OCI-LY1 (cell line): Measurements from ENCODE around the gene EFR3B.

ENCODE experiments used
- H2AFZ ChIP-seq: fragments of 200-600 bp; sonication (generic), shearing (Covaris generic); 2 replicates; pipeline ENCODE4 v1.6.0; 2014; ENCODE audit warnings: antibody characterized with exemption, mild to moderate bottlenecking, low read length
- H3F3A ChIP-seq: fragments of 200-600 bp; sonication (generic), shearing (Covaris generic); 2 replicates; pipeline ENCODE4 v1.6.0; 2014; ENCODE audit warnings: mild to moderate bottlenecking, antibody characterized with exemption, low read length, moderate library complexity; ENCODE audit not compliant: insufficient read depth
- H3K27ac ChIP-seq: fragments of 200-600 bp; sonication (generic); 2 replicates; pipeline ENCODE4 v1.5.1; 2014; ENCODE audit warnings: low read length, mixed run types, mild to moderate bottlenecking, low read depth; ENCODE audit not compliant: poor library complexity, severe bottlenecking
- H3K27me3 ChIP-seq: fragments of 200-600 bp; sonication (generic); 2 replicates; pipeline ENCODE4 v1.6.0; 2014; ENCODE audit warnings: antibody characterized with exemption, mild to moderate bottlenecking, low read length, moderate library complexity; ENCODE audit not compliant: insufficient read depth
- H3K36me3 ChIP-seq: fragments of 200-600 bp; sonication (generic); 2 replicates; pipeline ENCODE4 v1.6.1; 2014; ENCODE audit warnings: mild to moderate bottlenecking, antibody characterized with exemption, low read length, moderate library complexity, mixed read lengths; ENCODE audit not compliant: insufficient read depth
- H3K4me1 ChIP-seq: fragments of 200-600 bp; sonication (generic); 2 replicates; pipeline ENCODE4 v1.5.1; 2014; ENCODE audit warnings: mild to moderate bottlenecking, low read length, moderate library complexity; ENCODE audit not compliant: insufficient read depth, severe bottlenecking
- H3K4me2 ChIP-seq: fragments of 200-600 bp; sonication (generic), shearing (Covaris generic); 2 replicates; pipeline ENCODE4 v1.6.1; 2014; ENCODE audit warnings: low read length
- H3K4me3 ChIP-seq: fragments of 200-600 bp; sonication (generic); 2 replicates; pipeline ENCODE4 v1.5.1; 2014; ENCODE audit warnings: low read length, low read depth, mild to moderate bottlenecking, mixed read lengths; ENCODE audit not compliant: poor library complexity, severe bottlenecking
- H3K79me2 ChIP-seq: fragments of 200-600 bp; shearing (Covaris generic); 2 replicates; pipeline ENCODE4 v1.6.1; 2016; ENCODE audit warnings: mixed run types, low read length, mixed read lengths; ENCODE audit not compliant: insufficient read depth
- H3K9ac ChIP-seq: fragments of 200-600 bp; sonication (generic), shearing (Covaris generic); 2 replicates; pipeline ENCODE4 v1.6.1; 2014; ENCODE audit warnings: mild to moderate bottlenecking, low read length, mixed read lengths
- H3K9me2 ChIP-seq: fragments of 200-600 bp; sonication (generic), shearing (Covaris generic); 2 replicates; pipeline ENCODE4 v1.6.1; 2014; ENCODE audit warnings: low read depth, mild to moderate bottlenecking, low read length, mixed read lengths
- H3K9me3 ChIP-seq: fragments of 200-600 bp; shearing (Covaris generic); 2 replicates; pipeline ENCODE4 v1.6.1; 2014; ENCODE audit warnings: low read length, mixed read lengths
- H4K20me1 ChIP-seq: fragments of 200-600 bp; sonication (generic), shearing (Covaris generic); 2 replicates; pipeline ENCODE4 v1.6.0; 2016; ENCODE audit warnings: mild to moderate bottlenecking, low read length; ENCODE audit not compliant: insufficient read depth
- EZH2 ChIP-seq: fragments of 200-600 bp; sonication (generic), shearing (Covaris generic); IDR thresholded peaks from 2 replicates; pipeline ENCODE4 v1.8.0; 2017; ENCODE audit warnings: borderline replicate concordance, mixed run types, mild to moderate bottlenecking, antibody characterized with exemption, low read length, moderate library complexity, mixed read lengths
- TF ChIP-seq, protein P1 (sequence below): fragments of 200-600 bp; sonication (generic), shearing (Covaris generic); IDR thresholded peaks from 2 replicates; pipeline ENCODE4 v1.5.1; 2017; ENCODE audit warnings: mild to moderate bottlenecking, antibody characterized with exemption, low read length, moderate library complexity, mixed read lengths

EFR3B gene

DNA sequence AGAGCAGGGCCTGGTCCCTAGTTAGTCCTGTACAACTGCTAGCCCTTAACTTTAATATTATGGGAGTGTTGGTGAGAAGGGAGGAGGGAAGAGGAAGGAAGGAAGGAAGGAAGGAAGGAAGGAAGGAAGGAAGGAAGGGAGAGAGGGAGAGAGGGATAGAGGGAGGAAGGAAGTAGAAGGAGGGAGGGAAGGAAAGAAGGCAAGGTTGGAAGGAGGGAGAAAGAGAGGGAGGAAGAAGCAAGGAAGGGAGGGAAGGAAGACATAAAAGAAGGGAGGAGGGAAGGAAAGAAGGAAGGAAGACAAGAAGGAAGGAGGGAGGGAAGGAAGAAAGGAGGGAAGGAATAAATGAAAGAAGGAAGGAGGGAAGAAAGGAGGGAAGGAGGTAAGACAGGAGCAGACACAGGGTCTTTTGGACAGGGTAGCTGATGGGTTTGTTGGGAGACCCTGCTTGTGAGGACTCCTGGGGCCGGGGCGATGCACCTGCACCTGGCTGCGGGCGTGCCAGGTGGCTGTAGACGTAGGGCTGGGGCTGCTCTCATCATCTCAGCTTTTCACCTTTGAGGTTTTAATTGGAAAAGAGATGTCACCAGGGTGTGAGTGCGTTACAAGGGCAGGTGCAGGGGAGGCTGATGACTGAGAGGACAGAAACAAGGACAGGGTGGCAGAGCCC, 132.5 kb downstream of the EFR3B start:
- Histone ChIP-seq H3K4me1 (no peaks in the 10 kb centered on the region), H3K4me3 (no peak overlapping the region), H3K79me2 (no peaks in the 10 kb centered on the region), H3K36me3 (no peaks in the 10 kb centered on the region), H3F3A (no peaks in the 10 kb centered on the region), H3K9me2 (no peaks in the 10 kb centered on the region), H3K9ac (no peak overlapping the region), H3K4me2 (no peak overlapping the region), H2AFZ (no peak overlapping the region), H3K27ac (no peak overlapping the region), H3K9me3 (no peaks in the 10 kb centered on the region), H3K27me3 (no peaks in the 10 kb centered on the region; the same call in 1 of the 2 replicates), H4K20me1 (no peaks in the 10 kb centered on the region)
- TF ChIP-seq, protein P1, sequence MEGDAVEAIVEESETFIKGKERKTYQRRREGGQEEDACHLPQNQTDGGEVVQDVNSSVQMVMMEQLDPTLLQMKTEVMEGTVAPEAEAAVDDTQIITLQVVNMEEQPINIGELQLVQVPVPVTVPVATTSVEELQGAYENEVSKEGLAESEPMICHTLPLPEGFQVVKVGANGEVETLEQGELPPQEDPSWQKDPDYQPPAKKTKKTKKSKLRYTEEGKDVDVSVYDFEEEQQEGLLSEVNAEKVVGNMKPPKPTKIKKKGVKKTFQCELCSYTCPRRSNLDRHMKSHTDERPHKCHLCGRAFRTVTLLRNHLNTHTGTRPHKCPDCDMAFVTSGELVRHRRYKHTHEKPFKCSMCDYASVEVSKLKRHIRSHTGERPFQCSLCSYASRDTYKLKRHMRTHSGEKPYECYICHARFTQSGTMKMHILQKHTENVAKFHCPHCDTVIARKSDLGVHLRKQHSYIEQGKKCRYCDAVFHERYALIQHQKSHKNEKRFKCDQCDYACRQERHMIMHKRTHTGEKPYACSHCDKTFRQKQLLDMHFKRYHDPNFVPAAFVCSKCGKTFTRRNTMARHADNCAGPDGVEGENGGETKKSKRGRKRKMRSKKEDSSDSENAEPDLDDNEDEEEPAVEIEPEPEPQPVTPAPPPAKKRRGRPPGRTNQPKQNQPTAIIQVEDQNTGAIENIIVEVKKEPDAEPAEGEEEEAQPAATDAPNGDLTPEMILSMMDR, result no peak
- TF ChIP-seq EZH2, result no peak

- TF ChIP-seq EZH2, result no peak
- TF ChIP-seq, protein P1, result no peak
- Histone ChIP-seq H3F3A (no peaks in the 10 kb centered on the region), H2AFZ (no peak overlapping the region), H3K4me3 (no peak overlapping the region), H3K79me2 (no peaks in the 10 kb centered on the region), H3K27me3 (no peaks in the 10 kb centered on the region; the same call in 1 of the 2 replicates), H3K36me3 (no peaks in the 10 kb centered on the region), H3K9me3 (no peaks in the 10 kb centered on the region), H3K4me1 (no peaks in the 10 kb centered on the region), H3K27ac (no peak overlapping the region), H3K9ac (no peak overlapping the region), H4K20me1 (no peaks in the 10 kb centered on the region), H3K4me2 (no peak overlapping the region), H3K9me2 (no peaks in the 10 kb centered on the region)
Observed at GRCh38 chr2:25176138-25176537, 134.3 kb downstream of the EFR3B start.

DNA sequence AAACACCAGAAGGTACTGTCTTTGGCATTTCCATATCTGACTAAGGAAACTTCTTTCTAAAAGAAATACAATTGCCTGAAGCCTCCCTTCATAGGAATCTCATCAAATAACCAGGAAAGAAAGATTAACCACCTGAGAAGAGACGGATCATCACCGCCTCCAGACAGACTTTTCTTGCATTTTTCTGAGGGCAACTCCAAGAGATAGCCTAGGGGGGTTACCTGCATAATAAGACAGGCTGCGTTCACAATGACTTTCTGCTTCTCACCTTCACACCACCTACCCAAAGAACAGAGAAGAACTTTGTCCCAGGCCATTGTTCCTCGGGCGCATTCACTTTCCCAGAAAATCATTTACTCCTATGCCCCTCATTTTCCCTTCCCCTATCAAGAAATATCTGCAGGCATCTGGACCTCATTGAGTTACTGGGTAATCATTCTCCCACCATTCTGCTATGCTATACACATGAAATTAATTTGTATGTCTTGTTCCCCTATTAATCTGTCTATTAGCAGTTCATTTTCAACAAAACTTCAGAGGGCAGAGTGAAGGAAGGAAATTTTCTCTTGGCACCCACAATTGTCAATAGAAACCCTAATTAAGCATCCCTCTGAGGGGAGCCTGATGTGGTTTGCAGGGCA, 134.8 kb downstream of the EFR3B start:
- Histone ChIP-seq H3K27ac (no peak overlapping the region), H3K9me3 (no peaks in the 10 kb centered on the region), H3K4me1 (no peaks in the 10 kb centered on the region), H4K20me1 (no peaks in the 10 kb centered on the region), H3K4me3 (no peak overlapping the region), H3K79me2 (no peaks in the 10 kb centered on the region), H3F3A (no peaks in the 10 kb centered on the region), H3K36me3 (no peaks in the 10 kb centered on the region), H3K9me2 (no peaks in the 10 kb centered on the region), H2AFZ (no peak overlapping the region), H3K4me2 (no peak overlapping the region), H3K9ac (no peak overlapping the region), H3K27me3 (no peaks in the 10 kb centered on the region; the same call in 1 of the 2 replicates)
- TF ChIP-seq, protein P1, result no peak
- TF ChIP-seq EZH2, result no peak
